PFSK-1 (cell line): ENCODE data around the gene IZUMO1.

Source experiments
- FOXP2 ChIP-seq: optimal IDR thresholded peaks from 2 replicates; pipeline ENCODE3; 2011; ENCODE audit warnings: borderline replicate concordance, control low read depth, inconsistent platforms; ENCODE audit not compliant: insufficient read depth; ENCODE audit errors: extremely low read length, extremely low read depth
- POLR2AphosphoS5 ChIP-seq: IDR thresholded peaks from 2 replicates; pipeline ENCODE4 v1.6.1; 2012; ENCODE audit warnings: low read depth, mild to moderate bottlenecking, control low read depth, low read length, moderate library complexity
- SIN3A ChIP-seq: IDR thresholded peaks from 2 replicates; pipeline ENCODE4 v1.6.1; 2012; ENCODE audit warnings: mild to moderate bottlenecking, low read length, moderate library complexity, borderline replicate concordance; ENCODE audit not compliant: insufficient read depth
- TAF1 ChIP-seq: IDR thresholded peaks from 2 replicates; pipeline ENCODE4 v1.6.1; 2012; ENCODE audit warnings: low read length, control low read depth, borderline replicate concordance; ENCODE audit not compliant: insufficient read depth
- TF ChIP-seq, protein P1 (sequence below), 2 experiments: IDR thresholded peaks; 2 replicates each; pipeline versions ENCODE4 v1.6.1 to v1.8.0; 2011 to 2012; ENCODE audit warnings: low read depth in 2 of 2, low read length in 2 of 2, control low read depth in 1 of 2, inconsistent platforms in 1 of 2, mild to moderate bottlenecking in 1 of 2, moderate library complexity in 1 of 2; ENCODE audit not compliant: insufficient read depth in 1 of 2

GRCh38 chr19:48751845-48752495 lies 5.3 kb upstream of the IZUMO1 start:
- TF ChIP-seq, protein P1, sequence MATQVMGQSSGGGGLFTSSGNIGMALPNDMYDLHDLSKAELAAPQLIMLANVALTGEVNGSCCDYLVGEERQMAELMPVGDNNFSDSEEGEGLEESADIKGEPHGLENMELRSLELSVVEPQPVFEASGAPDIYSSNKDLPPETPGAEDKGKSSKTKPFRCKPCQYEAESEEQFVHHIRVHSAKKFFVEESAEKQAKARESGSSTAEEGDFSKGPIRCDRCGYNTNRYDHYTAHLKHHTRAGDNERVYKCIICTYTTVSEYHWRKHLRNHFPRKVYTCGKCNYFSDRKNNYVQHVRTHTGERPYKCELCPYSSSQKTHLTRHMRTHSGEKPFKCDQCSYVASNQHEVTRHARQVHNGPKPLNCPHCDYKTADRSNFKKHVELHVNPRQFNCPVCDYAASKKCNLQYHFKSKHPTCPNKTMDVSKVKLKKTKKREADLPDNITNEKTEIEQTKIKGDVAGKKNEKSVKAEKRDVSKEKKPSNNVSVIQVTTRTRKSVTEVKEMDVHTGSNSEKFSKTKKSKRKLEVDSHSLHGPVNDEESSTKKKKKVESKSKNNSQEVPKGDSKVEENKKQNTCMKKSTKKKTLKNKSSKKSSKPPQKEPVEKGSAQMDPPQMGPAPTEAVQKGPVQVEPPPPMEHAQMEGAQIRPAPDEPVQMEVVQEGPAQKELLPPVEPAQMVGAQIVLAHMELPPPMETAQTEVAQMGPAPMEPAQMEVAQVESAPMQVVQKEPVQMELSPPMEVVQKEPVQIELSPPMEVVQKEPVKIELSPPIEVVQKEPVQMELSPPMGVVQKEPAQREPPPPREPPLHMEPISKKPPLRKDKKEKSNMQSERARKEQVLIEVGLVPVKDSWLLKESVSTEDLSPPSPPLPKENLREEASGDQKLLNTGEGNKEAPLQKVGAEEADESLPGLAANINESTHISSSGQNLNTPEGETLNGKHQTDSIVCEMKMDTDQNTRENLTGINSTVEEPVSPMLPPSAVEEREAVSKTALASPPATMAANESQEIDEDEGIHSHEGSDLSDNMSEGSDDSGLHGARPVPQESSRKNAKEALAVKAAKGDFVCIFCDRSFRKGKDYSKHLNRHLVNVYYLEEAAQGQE (IDR thresholded peaks at IDR 0.05; ENCODE audit: insufficient read depth in 1 of 2, low read depth in 2 of 2, low read length in 2 of 2), result no peak
- no peak for TF ChIP-seq TAF1
- TF ChIP-seq POLR2AphosphoS5, result no peak
- no peak for TF ChIP-seq SIN3A
- no peak for TF ChIP-seq FOXP2
